Measurements from ENCODE around the gene ANKRD13C.

ANKRD13C gene

GRCh38 chr1:70360321-70360720 is 5.8 kb upstream of the ANKRD13C start:
- Histone ChIP-seq H3K9me3 (ENCODE audit: control insufficient read depth, insufficient read depth, low read depth, low read length) (no peaks in the 10 kb centered on the region), H3K36me3 (ENCODE audit: control insufficient read depth in 2 of 2, insufficient read depth in 1 of 2, low read length in 2 of 2) (no peaks in the 10 kb centered on the region; a peak in 1 of 3 replicates), H3K4me3 (ENCODE audit: low read depth, low read length) (no peak overlapping the region), H3K27ac (ENCODE audit: extremely low read depth, low read depth, low read length) (no peak overlapping the region), H3K4me1 (ENCODE audit: control insufficient read depth, insufficient read depth, low read length) (no peaks in the 10 kb centered on the region)
- TF ChIP-seq SP3 (tag by site-specific recombination; IDR thresholded peaks at IDR 0.05) (0 out of 2 replicates have a peak, but pooled peaks have one; percentile 39), ZSCAN18 (tag by site-specific recombination; IDR thresholded peaks at IDR 0.05) (no peak), SP2 (tag by site-specific recombination; IDR thresholded peaks at IDR 0.05) (peak; percentile 36), ZNF692 (tag by site-specific recombination; IDR thresholded peaks at IDR 0.05) (peak; percentile 22; the same call in 1 of the 2 replicates)
- ChIA-PET CTCF (interaction anchor here (0.6 kb wide), 1 partner anchor 32 kb away, joined by 5 read pairs; no protein-coding TSS in a partner anchor), POLR2A (interaction anchor here (2.1 kb wide), 1 partner anchor 50 kb away, joined by 5 read pairs; the partner anchor contains the start of gene CTH)

- no peak overlapping the region for H3K4me3 ChIP-seq (ENCODE audit: low read depth, low read length)
- H3K27ac ChIP-seq (ENCODE audit: extremely low read depth, low read depth, low read length), result no peak overlapping the region
- POLR2A ChIA-PET, result interaction anchor here (2.1 kb wide), 1 partner anchor 51 kb away, joined by 5 read pairs; the partner anchor contains the start of gene CTH
- H3K9me3 ChIP-seq (ENCODE audit: control insufficient read depth, insufficient read depth, low read depth, low read length), result no peaks in the 10 kb centered on the region
- H3K36me3 ChIP-seq (ENCODE audit: control insufficient read depth in 2 of 2, insufficient read depth in 1 of 2, low read length in 2 of 2), result no peaks in the 10 kb centered on the region; a peak in 1 of 3 replicates
- CTCF ChIA-PET, result no interaction called here
- H3K4me1 ChIP-seq (ENCODE audit: control insufficient read depth, insufficient read depth, low read length), result no peaks in the 10 kb centered on the region
- TF ChIP-seq MZF1 (tag by site-specific recombination; IDR thresholded peaks at IDR 0.05; ENCODE audit: borderline replicate concordance) (no peak), MYNN (tag by site-specific recombination; IDR thresholded peaks at IDR 0.05; ENCODE audit: borderline replicate concordance) (no peak), ZNF548 (tag by site-specific recombination; IDR thresholded peaks at IDR 0.05) (no peak), BCL11B (tag by site-specific recombination; IDR thresholded peaks at IDR 0.05; ENCODE audit: low read depth) (no peak), ZNF23 (tag by site-specific recombination; IDR thresholded peaks at IDR 0.05; ENCODE audit: borderline replicate concordance) (no peak), ZNF362 (tag by site-specific recombination; IDR thresholded peaks at IDR 0.05) (no peak), ZNF341 (tag by site-specific recombination; IDR thresholded peaks at IDR 0.05; ENCODE audit: low read depth) (no peak), ZNF302 (tag by site-specific recombination; IDR thresholded peaks at IDR 0.05; ENCODE audit: low read depth) (no peak), ZNF76 (tag by site-specific recombination; IDR thresholded peaks at IDR 0.05; ENCODE audit: borderline replicate concordance, low read depth) (no peak), ZBTB11 (tag by site-specific recombination; conservative IDR thresholded peaks at IDR 0.05; ENCODE audit: low read depth) (no peak), ZNF580 (tag by site-specific recombination; IDR thresholded peaks at IDR 0.05) (no peak), ZNF174 (tag by site-specific recombination; IDR thresholded peaks at IDR 0.05) (no peak), PRDM2 (tag by site-specific recombination; IDR thresholded peaks at IDR 0.05; ENCODE audit: borderline replicate concordance) (no peak)
These were observed 4.5 kb upstream of the ANKRD13C start for GRCh38 chr1:70358921-70359564.
